ENCODE measurements around the gene FANK1.
A peak's percentile ranks its signal among the peaks of the same experiment; 100 is the strongest.
"Not testable (repeated sequence)": the region's sequence is repeated elsewhere in the genome, so short reads cannot be mapped to it uniquely, and the experiment has no call there.

Gene FANK1

DNA sequence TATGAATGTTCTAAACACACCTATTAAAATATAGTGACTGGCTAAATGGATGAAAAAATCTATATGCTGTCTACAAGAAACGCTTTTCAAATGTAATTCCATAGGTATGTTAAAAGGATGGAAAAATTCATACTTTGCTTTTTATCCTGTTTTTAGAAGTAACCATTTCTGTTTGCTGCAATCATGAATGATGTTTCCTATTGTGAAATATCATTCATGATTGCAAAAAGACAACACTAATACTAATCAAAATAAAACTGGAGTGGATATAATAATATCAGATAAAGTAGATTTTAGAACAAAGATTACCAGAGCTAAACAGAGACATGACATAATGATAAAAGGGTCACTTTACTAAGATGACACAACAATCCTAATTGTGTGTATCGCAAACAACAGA lies 138.2 kb downstream of the FANK1 start:
- DNase-seq: peak in 1 of 4 experiments; percentile 31

- DNase-seq: peak in 2 of 4 experiments; percentile 17 to 48
These were observed 140.2 kb downstream of the FANK1 start for GRCh38 chr10:126036515-126036914.

DNA sequence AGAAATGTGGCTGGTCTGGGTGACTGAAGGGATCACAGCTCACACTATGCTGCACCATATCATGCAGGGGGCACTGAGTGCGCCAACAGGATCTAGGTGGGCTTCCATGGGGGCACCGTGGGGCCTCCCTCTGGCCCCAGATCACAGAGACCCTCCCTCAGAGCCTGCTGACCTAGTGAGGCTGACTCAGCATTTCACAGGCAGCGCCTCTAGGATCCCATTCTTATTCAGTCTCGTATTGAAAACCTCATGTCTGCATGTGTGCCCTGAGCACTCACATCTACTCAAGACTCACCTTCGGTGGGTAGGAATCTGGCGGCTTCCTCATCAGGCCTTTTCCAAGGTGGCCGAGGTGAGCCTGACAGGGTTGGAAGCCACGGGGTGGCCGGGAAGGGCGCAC lies 141.6 kb downstream of the FANK1 start:
- no peak for DNase-seq

- DNase-seq: no peak
These were observed 144.8 kb downstream of the FANK1 start for GRCh38 chr10:126041117-126041516.

- peak; percentile 98 to 100 (median 99) for DNase-seq
These were observed 145.5 kb downstream of the FANK1 start for GRCh38 chr10:126041804-126042231.

DNA sequence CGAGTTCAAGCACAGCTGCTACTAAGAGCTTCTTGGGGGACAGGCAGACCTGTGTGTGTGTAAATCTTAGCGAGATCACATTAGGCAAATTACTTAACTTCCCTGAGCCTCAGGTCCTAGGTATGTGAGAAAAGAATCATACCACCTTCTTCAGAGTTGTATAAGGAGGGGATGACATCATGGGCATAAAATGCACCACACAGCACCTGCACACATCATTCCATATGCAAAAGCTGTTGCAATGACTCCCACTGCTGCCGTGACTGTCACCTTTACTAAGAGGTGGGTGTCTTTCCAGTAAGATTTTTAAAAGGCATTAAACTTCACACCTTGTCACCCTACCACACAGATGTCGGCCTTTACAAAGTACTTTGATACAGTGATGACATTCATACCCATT lies 146.0 kb downstream of the FANK1 start:
- no peak for DNase-seq

DNA sequence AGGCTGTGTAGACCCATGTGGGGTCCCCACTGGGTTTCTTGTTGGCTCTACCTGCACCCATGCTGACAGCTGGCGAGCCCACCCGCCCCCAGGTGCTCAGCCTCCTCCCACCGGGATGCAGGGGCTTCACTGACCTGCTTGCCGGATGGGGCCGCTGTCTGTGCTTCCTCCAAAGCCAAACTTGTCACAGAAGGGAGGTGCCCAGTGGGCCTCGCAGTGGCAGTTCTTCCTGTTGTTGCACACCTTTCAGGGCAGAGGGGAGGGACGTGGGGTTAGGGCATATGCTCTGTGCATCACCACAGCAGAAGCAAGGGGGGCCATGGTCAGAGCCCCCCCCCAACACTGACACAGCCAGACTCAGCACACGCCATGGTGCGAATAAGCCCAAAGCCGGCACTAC lies 146.5 kb downstream of the FANK1 start:
- no peak for DNase-seq

- DNase-seq: no peak
These were observed 147.0 kb downstream of the FANK1 start for GRCh38 chr10:126043389-126043788.

GRCh38 chr10:126045861-126046260 lies 149.5 kb downstream of the FANK1 start:
- peak; percentile 59 to 82 (median 77) for DNase-seq

DNA sequence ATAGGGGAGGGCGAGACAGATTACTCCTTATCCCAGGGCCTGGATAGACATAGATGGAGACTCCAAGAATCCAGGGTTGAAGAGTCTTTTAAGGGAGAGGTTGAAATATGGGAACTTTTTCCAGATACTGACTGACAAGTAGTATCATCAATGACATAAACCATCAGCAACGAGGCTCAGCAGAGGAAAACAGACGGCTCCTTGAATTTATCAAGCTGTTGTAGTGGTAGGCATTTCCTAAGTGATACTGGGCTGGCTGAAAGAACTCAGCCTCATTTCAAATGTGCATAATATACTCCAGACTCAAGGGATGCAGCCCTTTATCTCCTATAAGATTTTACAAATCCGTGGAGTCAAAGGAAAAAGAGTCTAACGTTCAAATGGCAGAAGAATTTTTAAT lies 150.5 kb downstream of the FANK1 start:
- no peak for DNase-seq

DNA sequence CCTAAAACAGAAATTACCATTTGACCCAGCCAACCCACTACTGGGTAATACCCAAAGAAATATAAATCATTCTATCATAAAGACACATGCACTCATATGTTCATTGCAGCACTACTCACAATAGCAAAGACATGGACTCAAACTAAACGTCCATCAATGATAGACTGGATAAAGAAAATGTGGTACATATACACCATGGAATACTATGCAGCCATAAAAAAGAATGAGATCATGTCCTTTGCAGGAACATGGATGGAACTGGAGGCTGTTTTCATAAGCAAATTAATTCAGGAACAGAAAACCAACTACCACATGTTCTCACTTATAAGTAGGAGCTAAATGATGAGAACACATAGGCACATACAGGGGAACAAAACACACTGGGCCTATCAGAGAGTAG lies 151.4 kb downstream of the FANK1 start:
- not testable (repeated sequence) for DNase-seq

- peak; percentile 76 to 91 (median 88) for DNase-seq
These were observed 153.7 kb downstream of the FANK1 start for GRCh38 chr10:126049759-126050700.

- peak; percentile 41 to 65 (median 62) for DNase-seq
These were observed 155.8 kb downstream of the FANK1 start for GRCh38 chr10:126052171-126052570.

GRCh38 chr10:126054191-126054590 lies 157.8 kb downstream of the FANK1 start:
- DNase-seq: no peak

- no peak for DNase-seq
These were observed 161.1 kb downstream of the FANK1 start for GRCh38 chr10:126057494-126057893.

DNA sequence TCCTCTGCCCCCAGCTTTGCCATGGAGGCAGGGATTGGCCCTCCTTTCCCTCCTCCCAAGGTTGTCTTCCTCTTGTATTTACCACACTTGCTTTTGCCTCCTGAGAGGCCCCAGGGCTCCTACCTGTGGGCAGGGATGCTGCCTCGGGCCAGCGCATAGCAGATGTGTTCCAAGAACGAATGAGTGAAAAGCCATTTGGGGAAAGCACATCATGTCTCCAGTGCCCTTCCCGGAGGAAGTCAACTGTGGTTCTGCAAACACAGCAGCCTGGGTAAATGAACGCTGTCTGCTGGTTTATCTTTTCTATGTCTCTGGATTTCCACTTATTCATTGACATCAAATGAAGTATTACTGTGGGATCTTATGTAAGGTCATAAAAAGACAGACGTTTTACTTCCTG lies 161.7 kb downstream of the FANK1 start:
- DNase-seq: peak in 1 of 4 experiments; percentile 17

- DNase-seq: no peak
These were observed 162.1 kb downstream of the FANK1 start for GRCh38 chr10:126058507-126058906.

All from suppressor macrophage (primary cell).